ENCODE data around the gene DAAM1. TPM values are rescaled to one million over a fixed set of nuclear protein-coding genes. Genes with fewer than 3 reads are reported as not detected.

Gene DAAM1
- total and polyA plus RNA-seq, 2 donors from 2014 or later = 5.3 to 47.8 TPM

GRCh38 chr14:59184396-59184795 is 4.1 kb upstream of the DAAM1 start:
- Histone ChIP-seq H3K9me3 (ENCODE audit: control insufficient read depth in 2 of 3, insufficient read depth in 1 of 3, low read length in 3 of 3) (no peaks in the 10 kb centered on the region), H3K9ac (ENCODE audit: low read length in 3 of 3) (no peak overlapping the region), H3K36me3 (ENCODE audit: control insufficient read depth in 2 of 3, insufficient read depth in 3 of 3, low read length in 3 of 3) (no peaks in the 10 kb centered on the region), H3K4me1 (ENCODE audit: control insufficient read depth in 2 of 3, insufficient read depth in 2 of 3, low read depth in 1 of 3, low read length in 3 of 3) (no peaks in the 10 kb centered on the region), H3K27me3 (ENCODE audit: control insufficient read depth, insufficient read depth, low read length) (no peaks in the 10 kb centered on the region), H3K27ac (ENCODE audit: low read depth in 2 of 2, low read length in 2 of 2) (no peak overlapping the region), H3K4me3 (ENCODE audit: low read length in 3 of 3) (no peak overlapping the region)
- intact Hi-C loops (cut with DNase I) = no loop called here
- DNase-seq (no peak), FAIRE-seq (no peak)
- no peak for TF ChIP-seq CTCF (IDR thresholded peaks at IDR 0.05; ENCODE audit: borderline replicate concordance, extremely low read depth, insufficient read depth)

GRCh38 chr14:59185676-59186075 is 2.8 kb upstream of the DAAM1 start:
- no peak for DNase-seq
- peaks cover 0 to 11% (median 0%) of the 10 kb centered on the region in 3 donors for H3K4me1 ChIP-seq (ENCODE audit: control insufficient read depth in 2 of 3, insufficient read depth in 2 of 3, low read depth in 1 of 3, low read length in 3 of 3)
- no peak overlapping the region for H3K27ac ChIP-seq (ENCODE audit: low read depth in 2 of 2, low read length in 2 of 2)
- no peak overlapping the region for H3K4me3 ChIP-seq (ENCODE audit: low read length in 3 of 3)
- no peak overlapping the region for H3K9ac ChIP-seq (ENCODE audit: low read length in 3 of 3)
- H3K36me3 ChIP-seq (ENCODE audit: control insufficient read depth in 2 of 3, insufficient read depth in 3 of 3, low read length in 3 of 3) = no peaks in the 10 kb centered on the region
- no peak for FAIRE-seq
- intact Hi-C loops (cut with DNase I) = no loop called here
- no peaks in the 10 kb centered on the region for H3K9me3 ChIP-seq (ENCODE audit: control insufficient read depth in 2 of 3, insufficient read depth in 1 of 3, low read length in 3 of 3)
- H3K27me3 ChIP-seq (ENCODE audit: control insufficient read depth, insufficient read depth, low read length) = no peaks in the 10 kb centered on the region
- TF ChIP-seq CTCF (IDR thresholded peaks at IDR 0.05; ENCODE audit: borderline replicate concordance, extremely low read depth, insufficient read depth) = no peak

- intact Hi-C loops (cut with DNase I) = no loop called here
- FAIRE-seq = no peak
These were observed 2.2 kb upstream of the DAAM1 start for GRCh38 chr14:59186306-59186705.

More at GRCh38 chr14:59186306-59186705, 2.2 kb upstream of the DAAM1 start:
- Histone ChIP-seq H3K4me3 (ENCODE audit: low read length in 3 of 3) (no peak overlapping the region), H3K27ac (ENCODE audit: low read depth in 2 of 2, low read length in 2 of 2) (no peak overlapping the region), H3K9me3 (ENCODE audit: control insufficient read depth in 2 of 3, insufficient read depth in 1 of 3, low read length in 3 of 3) (no peaks in the 10 kb centered on the region), H3K36me3 (ENCODE audit: control insufficient read depth in 2 of 3, insufficient read depth in 3 of 3, low read length in 3 of 3) (no peaks in the 10 kb centered on the region), H3K27me3 (ENCODE audit: control insufficient read depth, insufficient read depth, low read length) (no peaks in the 10 kb centered on the region), H3K9ac (ENCODE audit: low read length in 3 of 3) (no peak overlapping the region), H3K4me1 (ENCODE audit: control insufficient read depth in 2 of 3, insufficient read depth in 2 of 3, low read depth in 1 of 3, low read length in 3 of 3) (peaks cover 0 to 11% (median 0%) of the 10 kb centered on the region in 3 donors)
- no peak for TF ChIP-seq CTCF (IDR thresholded peaks at IDR 0.05; ENCODE audit: borderline replicate concordance, extremely low read depth, insufficient read depth)
- DNase-seq = no peak
